AG04449 (cell line): Measurements from ENCODE around the gene RASSF10.

Experiments used
- CTCF ChIA-PET: fragments of 350-600 bp; formaldehyde crosslinking; extraction: SDS; loops from one replicate; lab custom pipeline; 2021; ENCODE audit warnings: antibody characterized with exemption; lab: Yijun Ruan, JAX
- POLR2A ChIA-PET: fragments of 400-600, 350-600 bp; formaldehyde crosslinking; extraction: SDS; loops from one replicate; lab custom pipeline; 2020; ENCODE audit warnings: antibody characterized with exemption, inconsistent platforms; lab: Yijun Ruan, JAX
- DNase-seq: peaks from one replicate; pipeline ENCODE4 v3.0.0-alpha.2; 2010; ENCODE audit warnings: low read depth, low spot score
- H3K4me3 ChIP-seq: 2 replicates; pipeline ENCODE4 v1.5.1; 2011; ENCODE audit warnings: low read depth, mild to moderate bottlenecking, control low read depth, low read length
- CTCF ChIP-seq: IDR thresholded peaks from one replicate; pipeline ENCODE4 v1.5.1; 2011; ENCODE audit warnings: mild to moderate bottlenecking, moderate library complexity, low read length, control low read depth, inconsistent platforms; ENCODE audit not compliant: insufficient read depth; ENCODE audit errors: missing control alignments

Gene RASSF10

GRCh38 chr11:13061294-13061990, 52.3 kb downstream of the RASSF10 start:
- POLR2A ChIA-PET = no interaction called here
- CTCF ChIA-PET = interaction anchor here (1.1 kb wide), 1 partner anchor 15 kb away, joined by 3 read pairs; no protein-coding TSS in a partner anchor
- no peak for TF ChIP-seq CTCF
- no peak overlapping the region for H3K4me3 ChIP-seq
- no peak for DNase-seq
